Small intestine (tissue), 7 donors: ENCODE data around the gene ZBTB46. TPM values are rescaled to one million over a fixed set of nuclear protein-coding genes. Genes with fewer than 3 reads are reported as not detected.

Experiments
- DNase-seq, 2 donors: peaks; one replicate each; pipeline versions ENCODE4 v3.0.0 to v3.0.0-alpha.2; 2013
- FAIRE-seq: peaks from 2 replicates; lab custom pipeline; 2012; peaks lifted over from hg19 to GRCh38; lab: Jason Lieb, UNC
- H3K27ac ChIP-seq, 3 donors: one replicate each; pipeline ENCODE4 v1.5.1; 2013; ENCODE audit warnings: low read length in 2 of 3, mild to moderate bottlenecking in 2 of 3, control low read depth in 1 of 3, inconsistent platforms in 1 of 3, low read depth in 1 of 3, moderate library complexity in 1 of 3
- H3K27me3 ChIP-seq, 3 donors: one replicate each; pipeline ENCODE4 v1.6.1; 2013; ENCODE audit warnings: low read length in 3 of 3, inconsistent platforms in 1 of 3; ENCODE audit not compliant: control insufficient read depth in 3 of 3, insufficient read depth in 3 of 3
- H3K36me3 ChIP-seq, 3 donors: one replicate each; pipeline ENCODE4 v1.6.1; 2013; ENCODE audit warnings: low read length in 3 of 3, inconsistent platforms in 1 of 3, low read depth in 1 of 3, mild to moderate bottlenecking in 1 of 3, moderate library complexity in 1 of 3; ENCODE audit not compliant: control insufficient read depth in 3 of 3, insufficient read depth in 2 of 3
- H3K4me1 ChIP-seq, 3 donors: one replicate each; pipeline ENCODE4 v1.6.1; 2013; ENCODE audit warnings: low read length in 2 of 3, inconsistent platforms in 1 of 3, low read depth in 1 of 3, mild to moderate bottlenecking in 1 of 3, moderate library complexity in 1 of 3; ENCODE audit not compliant: control insufficient read depth in 3 of 3, insufficient read depth in 2 of 3
- H3K4me3 ChIP-seq, 3 donors: one replicate each; pipeline ENCODE4 v1.5.1; 2013; ENCODE audit warnings: low read length in 3 of 3, control low read depth in 1 of 3, inconsistent platforms in 1 of 3, low read depth in 1 of 3, mild to moderate bottlenecking in 1 of 3, moderate library complexity in 1 of 3
- H3K9me3 ChIP-seq, 2 donors: one replicate each; pipeline ENCODE4 v1.6.1; 2013; ENCODE audit warnings: low read depth in 1 of 2, low read length in 1 of 2; ENCODE audit not compliant: control insufficient read depth in 2 of 2, insufficient read depth in 1 of 2
- WGBS, 3 donors: extraction: QIAGEN DNeasy Blood & Tissue Kit; methylation state at CpG; one replicate each; pipeline ENCODE4 v1.1.7; 2013; 5-methylcytosine and 5-hydroxymethylcytosine counted together
- polyA plus RNA-seq, 4 donors: library from polyadenylated mRNA; stranded (reverse) in 3 of 4; unstranded in 1 of 4; fragments of 200-250 nt in 3 of 4; fragments of 120-200 nt in 1 of 4; gene quantifications; one replicate each; pipeline versions ENCODE4 v1.2.1 to v1.2.3, GENCODE V29; 2013
- donor health status: healthy with polysubstance abuse.
- donor health status: control.
- donor health status: control.
- donor health status: Bipolar disorder and iron deficiency.
- donor health status: healthy.

The ZBTB46 gene
- polyA plus RNA-seq, 4 donors: 1.1 to 3.1 (median 2.6) TPM; not detected in 1

DNA sequence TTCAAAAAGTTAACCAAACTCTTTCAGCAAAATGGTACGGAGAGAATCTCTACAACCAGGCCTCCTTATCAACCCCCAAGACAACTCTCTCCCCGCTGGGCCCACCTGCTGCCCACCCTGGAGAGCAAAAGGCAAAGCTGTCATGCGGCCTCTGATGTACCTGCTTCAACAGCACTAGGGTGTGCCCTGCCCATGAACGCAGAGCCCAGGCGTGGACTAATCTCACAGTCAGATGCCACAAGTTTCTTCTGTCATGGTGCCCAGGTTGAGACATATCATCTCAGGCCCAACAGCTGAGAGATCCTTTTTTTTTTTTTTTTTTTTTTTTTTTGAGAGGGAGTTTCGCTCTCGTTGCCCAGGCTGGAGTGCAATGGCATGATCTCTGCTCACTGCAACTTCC lies 65.2 kb downstream of the ZBTB46 start:
- no peaks in the 10 kb centered on the region for H3K9me3 ChIP-seq
- no peak for DNase-seq
- H3K27ac ChIP-seq: no peak overlapping the region
- WGBS, 3 donors: 87 to 92% (median 89%) methylated on average over 7 of the region's 7 CpGs
- no peaks in the 10 kb centered on the region for H3K27me3 ChIP-seq
- FAIRE-seq: no peak
- no peaks in the 10 kb centered on the region for H3K4me1 ChIP-seq
- H3K4me3 ChIP-seq: no peak overlapping the region
- peaks cover 0 to 21% (median 2%) of the 10 kb centered on the region in 3 donors for H3K36me3 ChIP-seq

DNA sequence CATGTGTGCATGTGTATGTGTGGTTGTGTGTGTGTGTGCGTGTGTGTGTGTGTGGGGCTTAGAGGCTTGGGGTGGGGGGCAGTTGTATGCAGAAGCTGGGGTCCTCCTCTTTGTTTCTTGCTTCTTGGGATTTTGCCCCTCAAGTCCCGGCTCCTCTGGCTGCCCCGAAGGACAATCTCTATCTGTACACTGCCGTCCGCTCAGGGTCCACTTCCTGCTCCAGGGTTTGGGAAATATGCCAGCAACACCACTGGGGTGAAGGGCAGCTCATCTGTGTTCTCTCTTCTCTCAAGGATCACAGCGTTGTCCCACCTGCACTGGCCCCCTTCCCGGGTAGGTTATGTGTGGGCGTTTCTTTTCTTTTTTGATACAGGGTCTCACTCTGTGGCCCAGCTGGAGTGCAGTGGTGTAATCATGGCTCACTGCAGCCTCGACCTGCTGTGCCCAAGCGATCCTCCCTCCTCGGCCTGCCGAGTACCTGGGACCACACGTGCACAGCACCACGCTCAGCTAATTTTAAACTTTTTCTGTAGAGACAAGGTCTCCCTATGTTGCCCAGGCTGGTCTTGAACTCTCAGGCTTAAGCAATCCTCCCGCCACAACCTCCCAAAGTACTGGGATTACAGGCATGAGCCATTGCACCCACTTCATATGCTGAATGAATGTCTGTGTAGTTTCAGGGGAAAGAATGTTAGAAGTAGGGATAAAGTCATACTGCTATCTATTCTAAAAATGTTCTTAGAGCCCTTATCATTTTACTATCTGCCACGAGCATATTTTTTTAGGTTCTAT lies 65.8 kb downstream of the ZBTB46 start:
- DNase-seq (no peak), FAIRE-seq (no peak)
- no peak overlapping the region for H3K27ac ChIP-seq
- no peaks in the 10 kb centered on the region for H3K4me1 ChIP-seq
- H3K9me3 ChIP-seq: no peaks in the 10 kb centered on the region
- 61 to 75% (median 65%) methylated on average over 16 of the region's 16 CpGs for WGBS, 3 donors
- no peak overlapping the region for H3K4me3 ChIP-seq
- H3K36me3 ChIP-seq: peaks cover 0 to 21% (median 2%) of the 10 kb centered on the region in 3 donors
- no peaks in the 10 kb centered on the region for H3K27me3 ChIP-seq

DNA sequence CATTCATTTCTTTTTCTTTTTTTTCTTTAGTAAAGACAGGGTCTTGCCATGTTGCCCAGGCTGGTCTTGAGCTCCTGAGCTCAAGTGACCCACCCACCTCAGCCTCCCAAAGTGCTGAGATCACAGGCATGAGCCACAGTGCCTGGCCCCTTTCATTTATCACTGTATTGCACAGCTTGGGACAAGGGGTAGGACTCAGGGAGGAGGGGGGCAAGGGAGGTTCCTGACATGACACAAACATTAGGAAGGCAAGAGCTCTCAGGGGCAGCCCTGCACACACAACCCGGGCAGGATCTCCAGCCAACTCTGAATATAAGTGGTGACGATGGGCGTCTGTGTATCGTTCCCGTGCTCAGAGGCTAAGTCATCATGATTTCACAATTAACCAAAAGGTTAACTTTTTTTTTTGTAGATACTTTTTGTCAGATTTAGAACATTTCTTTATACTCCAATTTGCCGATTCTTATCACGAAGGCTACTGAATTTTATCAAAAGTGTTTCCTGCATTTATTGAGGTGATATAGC lies 71.6 kb downstream of the ZBTB46 start:
- no peak for DNase-seq
- Histone ChIP-seq H3K4me1 (no peaks in the 10 kb centered on the region), H3K27ac (no peak overlapping the region), H3K9me3 (no peaks in the 10 kb centered on the region), H3K36me3 (no peaks in the 10 kb centered on the region), H3K27me3 (no peaks in the 10 kb centered on the region), H3K4me3 (no peak overlapping the region)
- FAIRE-seq: no peak
- 83 to 93% (median 86%) methylated on average over 7 of the region's 7 CpGs for WGBS, 3 donors

DNA sequence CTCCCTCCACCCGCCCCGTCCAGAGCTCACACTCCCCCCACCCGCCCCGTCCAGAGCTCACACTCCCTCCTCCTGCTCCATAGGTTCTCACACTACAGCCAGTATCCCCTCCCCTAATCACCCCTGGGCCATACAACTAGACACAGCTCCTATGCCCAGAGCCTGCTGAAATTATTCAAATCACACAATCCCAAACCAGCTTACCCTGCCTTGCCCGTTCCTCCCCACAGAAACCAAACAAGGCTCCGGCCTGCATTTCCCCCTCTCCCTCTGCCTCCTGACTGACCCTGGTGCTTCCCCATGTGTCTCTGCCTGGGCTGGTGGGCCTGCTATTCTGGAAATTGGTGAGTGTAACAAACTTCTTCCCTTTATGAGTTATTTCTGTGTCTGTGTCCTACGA lies 72.9 kb downstream of the ZBTB46 start:
- no peak overlapping the region for H3K4me3 ChIP-seq
- H3K27me3 ChIP-seq: peaks cover 0 to 3% (median 0%) of the 10 kb centered on the region in 3 donors
- DNase-seq (no peak), FAIRE-seq (no peak)
- H3K4me1 ChIP-seq: no peaks in the 10 kb centered on the region
- WGBS, 3 donors: 68 to 87% (median 79%) methylated on average over 6 to 7 of the region's 7 CpGs
- no peaks in the 10 kb centered on the region for H3K36me3 ChIP-seq
- no peak overlapping the region for H3K27ac ChIP-seq
- no peaks in the 10 kb centered on the region for H3K9me3 ChIP-seq

DNA sequence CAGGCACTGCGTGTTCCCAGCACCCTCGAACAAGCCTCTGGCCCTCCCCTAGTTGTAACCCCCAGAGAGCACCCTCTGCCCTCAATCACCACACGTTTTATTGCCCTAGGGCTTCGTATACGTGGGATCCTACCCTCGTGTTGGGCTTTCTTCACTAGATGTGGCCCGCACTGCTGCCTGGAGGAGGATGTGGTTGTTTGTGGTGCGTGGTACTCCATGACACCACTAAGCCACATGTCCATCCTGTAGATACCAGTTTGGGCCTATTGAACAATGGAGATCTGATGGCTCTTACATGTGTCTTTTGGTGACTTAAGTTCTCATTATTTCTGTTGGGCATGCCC lies 74.4 kb downstream of the ZBTB46 start:
- H3K4me1 ChIP-seq: no peaks in the 10 kb centered on the region
- H3K27ac ChIP-seq: no peak overlapping the region
- H3K27me3 ChIP-seq: peaks cover 0 to 3% (median 0%) of the 10 kb centered on the region in 3 donors
- 26 to 42% (median 41%) methylated on average over 8 of the region's 8 CpGs for WGBS, 3 donors
- H3K4me3 ChIP-seq: no peak overlapping the region
- no peaks in the 10 kb centered on the region for H3K36me3 ChIP-seq
- FAIRE-seq: no peak
- DNase-seq: peak in 1 of 2 donors; percentile 6
- H3K9me3 ChIP-seq: no peaks in the 10 kb centered on the region

DNA sequence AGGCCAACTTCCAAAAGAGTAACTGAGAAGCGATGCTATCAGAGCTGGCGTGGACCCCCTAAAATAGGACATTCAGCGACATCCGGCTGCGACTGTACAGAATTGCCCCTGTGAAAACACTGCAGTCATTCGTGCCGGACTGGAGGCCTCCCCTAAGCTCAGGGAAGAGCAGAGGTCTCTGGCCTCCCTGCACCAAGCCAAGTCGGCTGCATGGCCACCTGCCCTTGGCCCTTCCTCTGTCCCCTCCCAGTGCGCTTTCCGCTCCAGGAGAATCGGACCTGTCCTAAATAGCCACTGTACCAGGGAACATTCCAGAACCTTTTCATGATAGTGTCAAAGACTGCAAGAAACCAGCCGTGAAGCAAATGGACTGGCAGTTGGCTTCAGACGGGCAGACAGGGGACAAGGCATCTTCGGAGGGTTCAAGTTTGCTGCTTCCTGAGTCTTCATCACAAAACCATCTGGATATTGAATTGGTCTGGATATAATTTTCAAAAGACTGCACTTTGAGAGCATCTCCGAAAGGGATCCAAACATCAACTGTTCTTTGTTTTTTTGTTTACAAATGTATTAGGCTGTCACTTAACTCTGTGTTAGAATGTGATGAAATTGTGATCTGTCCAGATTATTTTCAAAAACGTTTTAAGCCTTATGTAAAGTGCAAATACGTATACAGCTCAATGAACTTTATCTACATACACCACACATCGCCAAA lies 75.0 kb downstream of the ZBTB46 start:
- Histone ChIP-seq H3K27ac (no peak overlapping the region), H3K9me3 (no peaks in the 10 kb centered on the region), H3K27me3 (peaks cover 0 to 3% (median 0%) of the 10 kb centered on the region in 3 donors), H3K36me3 (no peaks in the 10 kb centered on the region), H3K4me3 (no peak overlapping the region), H3K4me1 (no peaks in the 10 kb centered on the region)
- FAIRE-seq (no peak), DNase-seq (no peak)
- WGBS, 3 donors: 71 to 81% (median 78%) methylated on average over 18 of the region's 18 CpGs

DNA sequence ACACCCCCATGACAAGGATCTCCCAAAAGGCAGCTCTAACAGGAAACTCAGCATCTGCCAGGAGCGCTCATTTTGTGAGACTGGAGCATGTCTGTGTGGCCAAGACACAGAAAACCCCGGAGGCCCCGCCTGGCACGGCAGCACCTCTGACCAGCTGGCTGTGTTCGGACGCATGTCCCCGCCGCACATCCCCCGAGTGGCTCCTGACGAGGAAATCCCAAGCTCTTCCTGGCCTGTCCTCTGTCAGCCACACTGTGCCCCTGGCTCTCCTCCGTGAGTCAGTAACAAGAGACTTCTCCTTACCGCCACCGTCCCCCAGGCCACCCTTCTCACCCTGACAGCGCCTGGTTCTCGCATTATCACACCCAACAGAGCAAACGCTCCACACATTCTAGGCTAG lies 77.1 kb downstream of the ZBTB46 start:
- peaks cover 0 to 6% (median 0%) of the 10 kb centered on the region in 3 donors for H3K36me3 ChIP-seq
- H3K9me3 ChIP-seq: no peaks in the 10 kb centered on the region
- peaks cover 0 to 3% (median 0%) of the 10 kb centered on the region in 3 donors for H3K27me3 ChIP-seq
- WGBS, 3 donors: 70 to 74% (median 74%) methylated on average over 16 of the region's 16 CpGs
- FAIRE-seq: no peak
- no peak for DNase-seq
- no peak overlapping the region for H3K27ac ChIP-seq
- no peak overlapping the region for H3K4me3 ChIP-seq
- no peaks in the 10 kb centered on the region for H3K4me1 ChIP-seq

DNA sequence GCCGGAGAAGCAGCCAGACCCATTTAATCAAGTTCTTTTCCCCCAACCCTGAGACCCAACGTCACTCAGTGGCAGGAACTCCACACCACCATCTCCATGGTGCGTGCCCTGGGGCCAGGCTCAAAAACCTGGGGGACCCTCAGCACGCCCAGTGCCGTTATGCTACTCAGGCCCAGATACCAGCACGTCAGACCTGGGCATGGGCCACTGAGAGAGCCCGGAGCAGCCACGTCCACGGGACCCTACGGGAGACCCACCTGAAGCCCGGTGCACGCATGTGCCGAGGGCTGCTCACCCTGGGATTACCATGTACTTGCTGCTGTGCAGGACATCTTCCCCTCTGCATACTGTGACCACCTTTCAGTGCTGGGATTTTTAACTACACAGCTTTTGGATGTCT lies 77.7 kb downstream of the ZBTB46 start:
- Histone ChIP-seq H3K4me1 (no peaks in the 10 kb centered on the region), H3K9me3 (no peaks in the 10 kb centered on the region), H3K36me3 (peaks cover 0 to 6% (median 0%) of the 10 kb centered on the region in 3 donors), H3K4me3 (no peak overlapping the region), H3K27me3 (peaks cover 0 to 3% (median 0%) of the 10 kb centered on the region in 3 donors), H3K27ac (no peak overlapping the region)
- whole genome bisulfite sequencing, 3 donors: 89 to 93% (median 90%) methylated on average over 13 of the region's 13 CpGs
- FAIRE-seq: no peak
- no peak for DNase-seq
